Activated T-cell treated with anti-CD3 and anti-CD28 coated beads, Interleukin-2, amount 50 U/mL, for 48 hours (primary cell): ENCODE results near the gene IQSEC1.

Source experiments
- DNase-seq, 2 experiments: peaks; one replicate each; pipeline ENCODE4 v3.0.0-alpha.2; 2020

Gene IQSEC1

DNA sequence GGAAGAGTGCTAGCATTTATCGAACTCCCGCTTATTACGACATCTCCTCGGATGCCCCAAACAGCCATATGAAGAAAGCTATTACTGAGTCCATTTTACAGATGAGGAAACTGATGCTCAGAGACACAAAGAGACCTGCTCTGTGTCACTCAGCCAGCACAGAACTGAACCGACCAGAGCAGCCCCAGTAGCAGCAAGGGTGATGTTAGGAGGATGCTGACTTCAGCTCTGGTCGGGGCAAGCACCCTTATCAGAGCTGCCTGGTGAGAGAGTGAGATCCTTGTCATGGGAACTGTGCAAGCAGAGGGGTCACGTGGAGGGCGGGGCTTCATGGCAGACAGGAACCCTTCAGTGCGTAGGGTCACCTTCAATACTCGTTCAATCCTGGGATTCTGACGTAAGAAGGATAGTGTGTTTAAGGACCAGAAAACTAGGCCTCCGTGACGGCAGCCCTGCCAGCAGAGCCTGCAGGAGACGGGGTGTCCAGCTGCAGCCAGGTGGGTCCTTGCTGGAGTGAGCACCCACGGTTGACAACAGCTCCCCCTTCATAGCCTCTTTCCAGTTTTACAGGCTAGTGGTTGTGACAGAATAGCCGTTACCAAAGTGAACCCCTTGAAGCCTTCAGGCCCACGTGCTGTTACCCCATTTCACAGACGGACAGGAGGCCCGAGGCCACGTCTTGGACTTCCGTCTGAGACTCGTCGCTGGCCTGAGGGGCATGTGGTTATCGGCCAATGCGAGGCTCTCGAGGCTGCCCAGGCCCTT lies 12.0 kb upstream of the IQSEC1 start:
- no peak for DNase-seq

DNA sequence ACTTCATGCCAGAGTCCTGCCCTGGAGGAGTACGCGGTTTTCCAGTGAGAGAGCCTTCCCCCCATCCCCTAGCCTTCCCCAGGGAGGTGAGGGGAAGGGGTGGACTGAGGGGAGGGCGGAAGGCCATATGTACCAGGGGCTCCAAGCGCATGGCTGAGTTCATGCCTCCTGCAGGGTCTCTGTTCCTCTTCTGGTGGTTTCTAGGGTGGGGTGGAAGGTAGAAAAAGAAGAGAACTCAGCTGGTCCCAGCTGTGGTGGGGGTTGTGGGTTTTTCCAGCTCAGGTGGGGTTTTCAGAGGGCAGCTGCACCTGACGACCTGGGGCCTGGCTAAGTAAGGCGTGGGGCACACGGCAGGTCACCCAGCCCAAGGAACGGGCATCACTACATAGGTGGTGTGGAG lies 10.7 kb upstream of the IQSEC1 start:
- DNase-seq = no peak

DNA sequence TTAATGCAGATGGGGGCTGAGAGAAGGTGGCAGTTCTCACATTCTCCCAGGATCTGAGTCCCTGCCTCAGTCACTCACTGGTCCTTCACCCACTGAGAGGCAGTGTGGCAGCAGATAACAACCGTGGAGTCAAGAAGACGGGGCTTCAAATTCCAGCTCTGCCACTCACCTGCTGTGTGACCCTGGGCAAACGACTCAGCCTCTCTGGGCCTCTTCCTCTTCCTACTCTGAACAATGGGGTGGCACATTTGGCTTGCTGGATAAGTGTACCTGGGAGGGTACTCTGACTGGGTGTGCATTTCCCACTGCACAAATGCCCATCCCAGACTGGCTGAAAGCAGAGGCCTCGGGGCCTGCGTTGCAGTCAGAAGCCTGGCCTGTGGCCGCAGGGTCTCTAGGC lies 10.0 kb upstream of the IQSEC1 start:
- DNase-seq = no peak

DNA sequence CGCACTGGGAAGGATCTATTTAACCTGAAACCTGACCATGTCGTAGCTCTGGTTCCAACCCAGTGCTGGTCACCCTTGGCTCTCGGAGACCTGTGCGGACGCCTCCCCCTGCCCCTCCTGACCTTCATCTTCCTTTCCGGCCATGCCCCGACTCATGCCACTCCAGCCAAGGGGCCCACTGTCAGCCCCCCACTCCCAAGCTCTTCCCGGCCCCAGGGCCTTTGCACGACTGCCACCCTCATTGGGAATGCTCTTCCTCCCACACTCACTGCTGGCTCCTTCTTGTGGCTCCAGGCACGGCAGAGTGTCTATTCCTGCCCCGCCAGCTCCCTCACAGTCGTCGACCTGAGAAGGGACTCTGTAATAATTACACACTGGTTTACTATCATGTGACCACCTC lies 9.4 kb upstream of the IQSEC1 start:
- DNase-seq = no peak

DNA sequence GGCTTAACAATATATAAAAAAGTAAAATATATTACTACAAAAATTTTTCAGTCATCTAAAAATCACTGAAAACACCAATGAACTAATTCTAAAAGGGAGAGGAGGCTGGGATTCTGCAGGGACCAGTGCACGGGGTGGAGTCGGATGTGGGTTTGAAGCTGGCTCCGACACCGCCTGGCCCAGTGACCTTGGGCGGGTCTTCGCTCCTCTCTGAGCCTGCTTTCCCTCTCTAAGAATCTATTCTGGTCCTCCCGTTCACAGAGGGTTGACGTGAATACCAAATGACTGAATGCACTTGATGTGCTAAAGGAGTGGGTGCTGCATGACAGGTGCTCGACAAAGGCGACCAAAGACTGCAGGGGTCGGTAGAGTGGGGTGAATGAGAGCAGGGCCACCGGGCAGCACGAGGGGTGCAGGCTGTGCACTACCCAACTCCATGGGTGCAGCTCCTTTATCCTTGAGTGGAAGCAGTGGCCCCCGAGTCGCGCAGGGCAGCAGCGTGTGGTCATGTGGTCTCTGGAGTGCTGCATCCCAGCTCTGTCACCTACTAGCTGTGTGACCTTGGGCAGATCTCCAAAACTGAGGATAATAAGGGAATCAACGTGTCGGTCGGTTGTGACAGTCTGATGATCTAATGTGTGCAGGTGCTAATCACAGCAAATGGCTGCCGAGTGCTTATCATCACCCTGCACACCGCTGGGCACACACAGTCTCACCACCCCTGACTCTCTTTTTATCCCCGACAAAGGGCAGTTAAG lies 8.6 kb upstream of the IQSEC1 start:
- DNase-seq = no peak

DNA sequence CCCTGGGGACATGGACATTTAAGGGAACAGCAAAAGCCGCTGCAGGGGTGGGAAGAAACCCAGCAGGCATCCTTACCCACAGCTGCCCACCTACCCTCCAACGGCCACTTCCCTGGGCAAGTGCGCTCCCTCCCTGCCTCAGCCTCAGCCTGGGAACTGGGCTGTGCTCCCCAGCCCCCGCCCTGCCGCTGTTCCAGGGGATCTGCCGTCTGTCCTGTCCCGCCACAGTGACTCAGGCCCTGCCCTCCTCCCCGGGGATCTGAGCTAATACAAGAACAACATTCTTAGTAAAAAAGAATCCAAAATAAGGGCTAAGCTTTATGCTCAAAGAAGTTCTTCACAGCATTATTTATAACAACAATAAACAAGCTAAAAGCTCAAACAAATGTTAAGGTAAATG lies 7.4 kb upstream of the IQSEC1 start:
- DNase-seq = no peak

DNA sequence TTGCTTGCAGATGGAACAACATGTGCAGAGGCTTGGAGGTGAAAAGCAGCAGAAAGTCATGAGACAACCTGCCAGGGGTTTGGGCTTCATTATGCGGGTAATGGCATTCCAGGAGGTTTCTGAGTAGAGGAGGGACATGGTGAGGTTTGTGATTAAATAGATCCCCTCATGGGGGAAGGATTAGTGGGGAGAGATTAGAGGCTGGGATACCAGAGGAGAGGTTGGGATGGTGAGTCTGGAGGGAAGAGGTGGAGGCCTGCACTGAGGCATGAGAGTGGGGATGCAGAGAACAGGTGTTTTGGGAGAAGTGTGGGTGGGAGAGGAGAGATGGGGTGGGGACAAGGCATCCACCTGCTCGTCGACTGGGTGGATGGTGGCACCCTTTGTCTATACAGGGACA lies 6.8 kb upstream of the IQSEC1 start:
- no peak for DNase-seq

DNA sequence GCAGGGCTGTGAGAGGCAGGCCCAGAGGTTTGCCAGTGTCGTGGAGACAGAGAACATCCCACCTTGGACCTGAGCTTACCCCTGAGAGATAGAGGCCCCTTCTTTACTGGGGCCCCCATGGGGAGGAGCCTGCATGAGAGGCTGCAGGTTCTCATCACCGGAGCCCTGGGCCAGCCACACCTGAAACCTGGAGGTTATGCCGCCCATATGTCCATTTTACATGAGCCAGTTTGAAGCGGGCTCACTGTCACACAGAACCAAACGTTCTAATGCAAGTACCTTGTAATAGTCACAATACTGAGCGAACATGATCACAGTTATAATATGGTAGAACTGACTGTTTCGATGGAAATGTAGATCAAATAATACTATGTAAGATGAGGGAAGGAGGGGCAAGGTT lies 6.3 kb upstream of the IQSEC1 start:
- DNase-seq = no peak

DNA sequence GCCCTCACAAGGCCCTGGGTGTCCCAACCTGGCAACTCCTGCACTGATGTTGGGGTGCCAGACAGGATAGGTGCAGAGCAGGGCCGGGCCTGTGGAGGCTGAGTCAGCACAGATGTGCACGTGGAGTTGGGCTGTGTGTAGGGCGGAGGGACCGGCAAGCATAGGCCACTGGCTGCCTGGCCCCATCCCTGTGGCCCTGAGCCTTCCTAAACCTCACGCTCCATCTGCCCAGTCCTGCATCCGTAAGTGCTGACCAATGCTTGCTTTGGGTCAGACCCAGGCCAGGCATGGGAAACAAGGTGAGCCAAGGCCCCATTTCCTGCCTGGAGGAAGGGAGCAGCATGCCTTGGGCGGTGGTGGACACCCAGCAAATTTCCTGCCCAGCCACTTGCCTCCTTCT lies 5.8 kb upstream of the IQSEC1 start:
- no peak for DNase-seq

DNA sequence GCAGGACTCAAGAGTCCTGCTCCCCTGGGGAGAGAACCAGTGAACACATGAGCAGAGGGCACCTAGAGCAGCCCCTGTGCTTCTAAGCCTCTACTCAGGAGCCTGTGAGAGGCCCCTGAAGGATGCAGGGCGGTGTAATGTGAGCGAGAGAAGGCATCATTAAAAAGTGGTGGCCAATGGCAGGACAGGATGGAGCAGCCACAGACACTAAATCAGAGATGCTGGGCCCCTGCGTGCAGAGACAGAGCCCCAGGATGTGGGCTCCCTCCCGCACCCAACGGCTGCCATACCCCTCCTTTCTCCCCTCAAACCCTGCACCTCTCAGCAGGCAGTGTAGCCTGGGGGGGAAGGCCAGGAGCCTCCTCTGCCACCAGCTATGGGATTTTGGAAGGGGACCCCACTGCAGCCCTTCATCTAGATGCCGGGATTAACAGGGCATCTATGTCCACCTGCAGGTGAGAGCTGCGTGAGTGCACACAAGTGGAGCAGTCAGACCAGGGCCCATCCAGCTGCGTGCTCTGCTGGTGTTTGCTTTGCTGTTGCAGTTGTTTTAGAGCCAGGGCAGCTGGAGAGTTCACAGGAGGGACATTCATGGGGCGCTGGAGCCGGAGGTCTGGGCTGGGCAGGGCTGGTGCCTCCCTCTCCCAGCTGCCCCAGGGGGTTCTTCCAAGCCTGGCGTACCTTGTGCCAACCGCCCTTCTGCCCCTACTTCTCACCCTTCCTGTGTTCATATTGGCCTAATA lies 5.1 kb upstream of the IQSEC1 start:
- DNase-seq = no peak

DNA sequence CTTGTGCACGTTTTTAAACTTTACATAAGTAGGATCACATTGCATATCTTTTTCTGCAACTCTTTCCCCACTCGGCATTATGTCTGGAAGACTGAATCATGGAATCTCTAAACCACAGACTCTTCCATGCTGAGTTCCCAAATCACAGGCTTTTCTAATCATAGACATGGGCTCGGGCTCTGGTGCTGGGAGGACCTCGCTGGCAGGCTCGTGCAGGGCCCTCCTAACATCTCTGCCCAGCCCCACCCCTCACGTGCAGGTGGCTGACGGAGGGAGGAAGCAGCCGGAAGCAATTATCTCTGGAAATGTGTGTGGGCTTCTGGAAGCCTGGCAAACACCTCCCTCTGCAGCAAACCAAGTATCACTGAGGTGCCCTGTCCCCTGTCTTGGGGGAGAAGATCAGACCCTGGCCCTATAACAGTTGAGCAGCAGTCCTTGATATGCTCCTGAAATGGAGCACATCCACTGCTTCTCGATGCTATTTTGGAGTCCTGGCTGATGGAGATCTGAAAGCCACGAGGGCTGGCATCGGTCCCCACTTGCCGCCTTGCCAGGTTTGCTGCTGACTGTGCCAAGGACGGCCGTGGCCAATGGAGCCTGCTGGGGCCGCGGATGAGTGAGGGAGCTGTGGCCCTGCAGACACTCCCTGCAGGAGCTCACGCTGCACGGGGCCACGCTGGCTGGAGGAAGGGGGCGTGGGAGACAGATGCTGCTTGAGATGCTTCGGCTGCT lies 4.4 kb upstream of the IQSEC1 start:
- no peak for DNase-seq

DNA sequence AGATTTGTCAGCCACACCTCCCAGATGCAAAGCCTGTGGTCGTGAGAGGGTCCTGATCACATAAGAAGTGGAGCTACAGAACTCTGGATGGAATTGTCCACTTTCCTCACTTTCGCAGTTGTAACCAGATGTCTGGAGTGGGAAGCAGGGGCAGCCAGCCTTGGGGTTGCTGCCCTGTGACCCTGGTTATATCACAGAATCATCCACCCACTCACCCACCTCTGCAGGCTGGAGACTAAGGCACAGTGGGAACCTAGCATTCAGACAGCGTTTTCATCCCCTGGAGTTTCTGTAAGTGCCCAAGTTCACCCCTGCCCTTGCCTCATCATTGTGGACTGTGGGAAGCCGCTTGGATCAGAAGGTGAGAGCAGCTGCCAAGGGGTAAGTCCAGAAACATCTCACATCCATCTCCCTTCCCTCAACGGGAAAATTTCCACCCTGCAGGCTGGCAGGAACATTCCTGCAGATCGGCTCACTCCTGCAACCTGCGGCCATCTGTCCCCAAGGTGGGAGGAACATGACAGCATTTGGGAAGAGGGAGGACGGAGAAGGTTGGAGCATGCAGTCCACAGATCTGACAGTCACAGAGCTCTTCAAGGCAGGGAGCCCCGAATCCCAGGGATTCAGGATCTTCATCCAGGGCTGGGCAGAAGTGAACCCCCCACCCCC lies 2.9 kb upstream of the IQSEC1 start:
- no peak for DNase-seq

DNA sequence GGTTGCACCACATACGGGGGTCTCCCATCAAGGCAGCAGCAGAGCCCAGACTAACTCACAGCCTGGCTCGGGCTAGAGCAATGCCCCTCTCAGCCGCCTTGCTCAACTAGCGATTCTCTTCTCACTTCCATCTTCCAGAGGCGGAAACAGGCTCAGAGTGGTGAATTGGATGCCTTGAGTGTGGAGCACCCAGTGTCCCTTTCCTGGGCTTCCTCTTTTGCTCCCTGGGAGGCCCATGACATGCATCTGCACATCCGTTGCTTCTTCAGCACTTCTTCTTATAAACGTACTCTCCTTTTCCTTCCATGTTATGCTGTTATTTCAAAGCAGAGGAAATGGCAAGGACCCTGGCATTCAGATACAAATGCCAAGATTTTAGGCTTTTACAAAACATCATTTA lies 2.1 kb upstream of the IQSEC1 start:
- DNase-seq = no peak

DNA sequence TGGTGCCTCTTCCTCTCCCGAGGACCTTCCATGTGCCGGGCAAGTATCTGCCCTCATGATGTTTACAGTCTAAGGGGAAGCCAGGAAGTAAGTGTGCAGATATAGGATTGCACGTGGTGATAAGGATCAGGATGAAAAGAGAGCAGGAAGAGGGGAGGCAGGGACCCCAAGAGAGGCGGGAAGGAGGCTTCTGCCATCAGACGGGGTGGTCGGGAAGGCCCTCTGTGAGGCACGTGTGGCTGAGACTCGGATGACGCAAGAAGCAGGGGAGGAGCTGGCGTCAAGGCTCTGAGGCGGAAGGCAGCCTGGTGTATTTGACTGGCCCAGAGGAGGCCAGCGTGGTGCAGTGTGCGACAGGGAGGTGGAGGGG lies 762 bp upstream of the IQSEC1 start:
- no peak for DNase-seq

DNA sequence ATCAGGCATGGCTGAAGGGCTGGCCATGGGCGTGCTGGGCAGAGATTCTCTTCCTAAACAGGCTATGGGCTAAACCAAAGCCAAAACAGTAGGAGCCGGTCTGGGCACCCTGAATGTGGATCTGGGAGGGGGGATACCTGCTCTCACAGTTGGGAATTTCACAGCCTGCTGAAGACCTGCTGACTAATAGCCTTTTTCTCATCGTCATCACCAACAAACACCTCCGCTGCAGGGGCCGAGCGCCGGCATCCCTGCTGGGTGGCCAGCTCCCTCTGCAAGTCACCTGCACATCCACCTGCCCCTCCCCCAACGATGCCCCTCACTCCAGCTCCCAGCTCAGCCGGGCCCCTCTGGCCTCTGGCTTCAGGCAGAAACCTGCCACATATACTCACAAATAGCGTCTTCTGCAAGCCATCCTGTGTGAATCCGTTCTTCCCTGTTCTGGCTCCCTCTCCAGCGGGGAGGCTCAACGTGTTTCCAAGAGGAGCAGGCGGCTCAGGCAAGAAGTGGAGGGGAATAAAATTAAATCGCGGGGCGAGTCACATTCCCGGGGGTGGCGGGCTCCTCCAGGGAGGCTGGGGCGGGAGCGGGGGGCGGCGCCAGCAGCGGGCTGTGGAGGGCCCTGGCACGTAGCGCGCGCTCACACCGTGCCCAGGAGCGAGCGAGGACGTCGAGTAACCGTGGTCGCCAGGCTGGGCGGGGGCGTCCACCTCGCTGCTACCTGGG lies 466 bp downstream of the IQSEC1 start:
- peak in 1 of 2 experiments; percentile 32 for DNase-seq

DNA sequence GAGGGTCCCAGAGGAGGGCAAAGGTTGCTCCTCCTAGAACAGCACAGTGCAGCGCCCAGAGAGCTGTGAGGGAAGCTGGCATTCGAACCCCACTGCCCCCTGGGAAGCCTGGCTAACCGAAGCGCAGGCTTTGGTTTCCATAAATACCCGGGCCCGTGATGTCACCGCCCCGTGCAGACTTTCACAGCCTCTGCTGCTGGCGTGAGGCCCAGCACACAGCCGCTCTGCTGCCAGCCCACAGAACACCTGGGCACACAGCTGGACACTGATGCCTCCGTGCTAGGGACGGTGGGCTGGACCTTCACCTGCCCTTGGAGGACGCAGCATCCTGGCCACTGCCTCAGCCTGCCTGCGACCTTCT lies 1.0 kb downstream of the IQSEC1 start:
- no peak for DNase-seq

DNA sequence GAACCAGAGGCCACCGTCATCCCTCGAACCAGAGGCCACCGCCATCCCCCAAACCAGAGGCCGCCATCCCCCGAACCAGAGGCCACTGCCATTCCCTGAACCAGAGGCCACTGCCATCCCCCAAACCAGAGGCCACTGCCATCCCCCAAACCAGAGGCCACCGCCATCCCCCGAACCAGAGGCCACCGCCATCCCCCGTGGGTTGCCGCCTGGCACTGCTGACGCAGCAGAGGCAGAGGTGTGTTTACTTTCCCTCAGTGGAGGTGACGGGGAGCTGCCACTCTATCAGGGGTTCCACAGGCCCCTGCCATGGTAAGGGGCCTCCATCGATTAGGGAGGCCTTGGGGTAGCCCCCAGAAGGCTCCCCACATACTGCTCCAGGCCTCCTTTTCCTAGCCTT lies 1.5 kb downstream of the IQSEC1 start:
- no peak for DNase-seq

DNA sequence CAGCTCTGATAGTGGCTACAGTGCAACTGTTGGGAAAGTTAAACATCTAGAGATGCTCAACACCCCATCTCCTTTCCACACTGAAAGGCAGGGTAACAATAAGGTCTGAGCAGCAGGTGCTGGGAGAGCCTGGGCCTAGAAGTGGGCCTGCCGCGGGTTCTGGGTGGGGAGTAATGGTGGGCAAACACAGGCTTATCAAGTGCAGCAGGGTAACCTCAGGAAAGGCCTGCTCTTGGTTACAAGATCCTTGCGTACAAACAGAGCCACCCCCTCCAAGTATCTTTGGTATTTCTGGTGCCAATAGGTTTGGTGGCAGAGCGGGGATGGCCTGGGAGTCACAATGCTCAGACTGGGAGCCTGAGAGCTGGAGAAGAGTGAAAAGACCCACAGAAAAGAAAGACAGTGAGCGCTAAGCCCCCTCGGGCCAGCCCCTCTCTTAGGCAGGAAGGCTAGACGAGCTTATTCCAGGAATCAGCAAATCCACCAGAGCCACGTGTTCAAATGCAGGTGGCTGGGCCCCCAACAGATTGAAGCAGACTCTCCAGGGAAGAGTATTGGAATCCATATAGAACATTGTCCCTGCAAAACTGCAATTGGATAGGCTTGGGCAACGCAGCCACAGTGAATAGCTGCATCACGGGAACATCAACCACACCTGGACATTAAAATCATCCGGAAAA lies 2.7 kb downstream of the IQSEC1 start:
- DNase-seq = no peak

DNA sequence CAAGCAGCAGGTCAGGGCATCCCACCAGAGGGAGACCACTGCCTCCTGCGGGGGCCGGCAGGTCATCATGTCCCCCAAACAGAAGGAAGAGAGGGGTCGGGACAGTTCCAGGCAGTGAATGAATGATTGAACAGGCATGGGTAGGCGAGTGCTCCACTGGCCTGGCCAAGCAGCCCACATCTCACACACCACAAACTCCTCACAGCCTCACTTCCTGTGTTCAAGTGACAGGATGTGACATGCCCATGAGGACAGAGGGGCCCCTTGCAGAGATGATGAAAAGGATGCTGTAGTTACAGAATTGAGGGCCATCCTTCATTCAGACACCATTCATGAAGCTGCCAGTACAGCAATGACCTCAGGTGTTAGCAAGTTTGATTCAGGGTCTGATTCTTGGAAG lies 3.7 kb downstream of the IQSEC1 start:
- peak; percentile 57 to 64 for DNase-seq

DNA sequence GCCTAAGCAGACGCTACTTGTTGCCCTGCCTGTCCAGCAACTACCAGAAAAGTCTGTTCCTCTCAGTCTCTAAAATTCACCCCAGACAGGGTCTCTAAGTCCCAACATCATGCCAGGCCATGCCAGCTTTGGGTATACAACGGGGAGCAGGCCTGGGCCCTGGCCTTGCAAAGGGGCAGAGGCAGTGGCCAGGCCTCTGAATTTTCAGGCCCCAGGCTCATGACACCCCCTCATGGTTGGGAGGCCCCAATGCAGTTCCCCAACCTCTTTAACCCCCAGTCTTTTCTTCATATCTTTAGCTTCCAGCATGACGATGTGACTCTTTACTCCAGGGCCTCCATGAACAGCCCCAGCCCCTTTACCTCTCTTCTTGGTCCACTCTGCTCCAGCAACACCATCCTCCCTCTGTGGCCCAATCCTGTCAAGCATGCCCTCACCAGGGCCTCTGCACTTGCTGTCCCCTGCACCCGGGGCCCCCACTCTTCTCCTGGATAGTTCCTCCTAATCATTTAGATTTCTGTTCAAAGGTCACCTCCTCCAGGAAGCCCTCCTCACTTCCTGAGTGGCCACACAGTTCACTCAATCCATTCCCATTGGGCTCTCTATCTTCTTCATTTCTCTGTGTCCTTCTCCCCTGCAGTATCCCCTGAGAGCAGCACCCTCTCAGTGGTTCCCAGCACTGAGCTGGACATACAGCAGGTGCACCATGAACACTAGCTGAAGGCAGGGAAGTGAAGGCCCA lies 4.8 kb downstream of the IQSEC1 start:
- DNase-seq = no peak

DNA sequence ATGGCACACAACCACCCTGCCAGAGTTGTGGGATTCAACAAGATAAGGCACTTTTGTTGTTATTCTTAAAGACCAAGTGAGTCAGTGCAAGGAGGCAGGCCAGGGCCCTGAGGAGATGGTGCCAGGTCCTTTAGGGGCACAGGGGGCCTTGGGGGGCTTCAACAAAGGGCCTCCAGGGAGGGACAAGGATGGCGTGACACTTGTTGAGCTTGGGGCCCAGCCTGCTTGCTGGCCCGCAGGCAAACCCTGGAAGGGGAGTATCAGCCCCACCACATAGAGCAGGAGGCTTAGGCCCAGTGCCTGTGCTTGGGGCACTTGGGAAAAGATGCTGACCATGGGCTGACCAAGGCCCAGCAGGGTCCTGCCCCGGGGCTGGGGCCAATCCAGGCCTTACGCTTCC lies 5.5 kb downstream of the IQSEC1 start:
- no peak for DNase-seq
